ENCODE results near the gene DUX4.
"Not testable (repeated sequence)": the region's sequence is repeated elsewhere in the genome, so short reads cannot be mapped to it uniquely, and the experiment has no call there.

DUX4 gene

DNA sequence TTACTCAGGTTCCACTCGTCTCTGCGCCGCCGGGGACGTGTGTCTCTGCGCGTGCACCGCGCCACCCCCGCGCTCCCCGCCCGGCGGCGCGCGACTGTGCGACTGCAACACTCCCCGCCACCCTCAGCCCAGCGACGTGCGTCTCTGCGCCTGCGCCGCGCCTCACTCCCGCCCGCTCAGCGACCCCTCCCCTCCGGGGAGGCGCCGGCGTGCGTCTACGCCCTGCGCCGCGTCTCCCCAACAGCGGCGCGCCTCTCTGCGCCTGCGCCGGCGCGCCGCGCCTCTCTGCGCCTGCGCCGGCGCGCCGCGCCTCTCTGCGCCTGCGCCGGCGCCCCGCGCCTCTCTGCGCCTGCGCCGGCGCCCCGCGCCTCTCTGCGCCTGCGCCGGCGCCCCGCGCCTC lies 29.9 kb downstream of the DUX4 start:
- not testable (repeated sequence) for H3K9me3 ChIP-seq (ENCODE audit: insufficient read depth, low read length, severe bottlenecking); DNase-seq; H4K20me1 ChIP-seq (ENCODE audit: insufficient read depth, low read length); H3K79me2 ChIP-seq (ENCODE audit: insufficient read depth, low read length); ATAC-seq (ENCODE audit: insufficient read depth, low read depth); H2AFZ ChIP-seq (ENCODE audit: low read depth, low read length); H3K9ac ChIP-seq (ENCODE audit: low read depth, low read length); H3K4me3 ChIP-seq (ENCODE audit: low read depth in 1 of 2, low read length in 2 of 2); H3K4me1 ChIP-seq (ENCODE audit: insufficient read depth, low read length); H3K27ac ChIP-seq (ENCODE audit: low read length); H3K27me3 ChIP-seq (ENCODE audit: insufficient read depth, low read length, poor library complexity); H3K36me3 ChIP-seq (ENCODE audit: insufficient read depth, low read length); H3K4me2 ChIP-seq (ENCODE audit: insufficient read depth, low read length)
